HG03097 (cell line): ENCODE measurements around the gene OSBPL9.

Experiments
- ATAC-seq: cut with Tn5 transposase; IDR thresholded peaks from one replicate; pipeline ENCODE4 v1.9.1; 2021; ENCODE audit not compliant: unreplicated experiment, low FRiP score

The OSBPL9 gene

GRCh38 chr1:51616903-51617708, at the start of gene OSBPL9:
Gene OSBPL9 (plus strand): TSS chr1:51617092. CDS start chr1:51617111, 19 bp downstream.
- no peak for ATAC-seq

- ATAC-seq = no peak
Observed at GRCh38 chr1:51567653-51568052, 49.2 kb upstream of the OSBPL9 start.

- ATAC-seq = no peak
Observed at GRCh38 chr1:51568231-51568935, 48.5 kb upstream of the OSBPL9 start.

GRCh38 chr1:51569284-51570062, 47.4 kb upstream of the OSBPL9 start:
- ATAC-seq = peak; percentile 78

DNA sequence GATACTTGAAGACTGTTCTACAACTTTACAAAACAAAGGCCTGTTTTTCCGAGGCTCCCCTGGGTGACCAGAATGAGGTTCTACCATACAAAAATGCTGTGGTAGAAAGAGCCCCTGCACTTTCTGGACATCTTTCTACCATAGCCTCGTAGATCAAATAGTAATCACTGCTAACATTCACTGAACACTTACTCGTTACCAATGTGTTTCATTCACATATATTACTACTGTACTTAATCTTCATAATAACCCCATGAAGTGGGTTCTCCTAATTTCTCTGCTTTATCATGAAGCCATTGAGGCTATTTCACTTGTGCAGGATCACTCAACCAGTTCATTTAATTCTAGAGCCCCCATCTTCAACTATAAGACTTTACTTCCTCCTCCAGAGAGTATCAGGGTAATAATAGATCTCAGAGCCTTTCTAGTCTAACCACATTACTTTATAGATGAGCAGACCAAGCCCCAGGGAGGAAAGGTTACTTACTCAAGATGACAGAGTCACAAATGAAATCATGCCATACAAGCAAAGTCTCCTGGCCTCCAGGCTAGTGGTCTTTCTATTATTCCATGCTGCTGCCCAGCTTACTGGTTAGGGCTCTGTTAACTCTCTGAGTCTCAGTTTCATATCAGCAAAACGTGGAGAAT, 46.7 kb upstream of the OSBPL9 start:
- ATAC-seq = no peak

DNA sequence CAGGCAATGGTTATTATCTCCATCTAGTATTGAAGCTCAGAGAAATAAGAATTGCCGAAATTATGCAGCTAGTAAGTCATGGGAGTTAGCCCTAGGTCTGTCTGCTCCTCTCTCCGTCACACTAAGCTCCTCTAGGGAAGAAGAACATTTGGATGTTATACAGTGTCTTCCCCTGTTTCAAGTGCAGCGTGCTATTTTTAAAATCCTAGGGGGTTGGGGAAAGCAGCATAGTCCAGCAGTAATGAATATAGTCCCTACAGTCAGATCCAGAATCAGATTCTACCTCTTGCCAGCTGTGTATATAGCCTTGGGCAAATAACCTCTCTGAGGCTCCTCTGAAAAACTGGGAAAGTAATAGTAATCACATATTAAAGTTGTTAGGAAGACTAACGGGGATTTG, 44.5 kb upstream of the OSBPL9 start:
- ATAC-seq = no peak

- ATAC-seq = no peak
Observed at GRCh38 chr1:51574796-51575195, 42.1 kb upstream of the OSBPL9 start.

- ATAC-seq = no peak
Observed at GRCh38 chr1:51575406-51576084, 41.3 kb upstream of the OSBPL9 start.

- ATAC-seq = no peak
Observed at GRCh38 chr1:51576085-51576444, 40.8 kb upstream of the OSBPL9 start.

DNA sequence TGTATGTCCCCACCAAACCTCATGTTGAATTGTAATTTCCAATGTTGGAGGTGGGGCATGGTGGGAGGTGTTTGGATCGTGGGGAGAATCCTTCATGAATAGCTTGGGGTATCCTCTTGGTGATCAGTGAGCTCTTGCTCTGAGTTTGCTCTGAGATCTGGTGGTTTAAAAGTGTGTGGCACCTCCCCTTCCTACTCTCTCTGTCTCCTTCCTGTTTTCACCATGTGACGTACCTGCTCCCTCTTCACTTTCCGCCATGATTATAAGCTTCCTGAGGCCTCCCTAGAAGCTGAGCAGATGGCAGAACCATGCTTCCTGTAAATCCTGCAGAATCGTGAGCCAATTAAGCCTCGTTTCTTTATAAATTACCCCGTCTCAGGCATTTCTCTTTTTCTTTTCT, 40.0 kb upstream of the OSBPL9 start:
- no peak for ATAC-seq

DNA sequence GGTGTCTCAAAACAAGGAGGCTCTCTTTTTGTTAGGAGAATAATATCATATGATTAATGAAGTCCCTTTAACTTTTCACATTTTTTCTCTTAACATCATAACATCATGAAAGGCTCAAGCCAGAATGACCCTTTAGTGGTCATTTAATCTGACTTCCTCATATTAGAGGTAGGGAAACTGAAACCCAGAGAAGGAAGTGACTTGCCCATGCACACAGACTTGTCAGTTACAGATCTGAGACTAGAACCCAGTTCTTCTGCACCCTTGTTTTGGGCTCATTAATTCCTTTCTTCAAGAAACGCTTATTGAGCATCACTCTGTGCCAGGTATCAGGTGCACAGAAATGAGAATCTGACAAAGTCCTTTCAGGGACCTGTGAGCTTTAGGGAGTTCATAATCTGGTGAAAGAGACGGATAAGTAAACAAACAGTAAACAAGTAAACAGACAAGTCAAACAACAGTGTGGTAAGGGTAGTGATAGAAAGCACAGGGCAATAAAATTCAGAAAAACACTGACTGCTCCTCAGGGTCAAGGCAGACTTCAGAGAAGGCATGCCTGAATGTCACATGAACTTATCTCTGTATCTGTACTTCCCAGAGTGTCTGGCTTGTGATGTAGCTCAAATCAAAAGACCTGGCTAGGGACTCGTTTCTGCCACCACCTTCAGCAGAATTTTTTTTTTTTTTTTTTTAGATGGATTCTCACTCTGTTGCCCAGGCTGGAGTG, 38.3 kb upstream of the OSBPL9 start:
- peak; percentile 66 for ATAC-seq

DNA sequence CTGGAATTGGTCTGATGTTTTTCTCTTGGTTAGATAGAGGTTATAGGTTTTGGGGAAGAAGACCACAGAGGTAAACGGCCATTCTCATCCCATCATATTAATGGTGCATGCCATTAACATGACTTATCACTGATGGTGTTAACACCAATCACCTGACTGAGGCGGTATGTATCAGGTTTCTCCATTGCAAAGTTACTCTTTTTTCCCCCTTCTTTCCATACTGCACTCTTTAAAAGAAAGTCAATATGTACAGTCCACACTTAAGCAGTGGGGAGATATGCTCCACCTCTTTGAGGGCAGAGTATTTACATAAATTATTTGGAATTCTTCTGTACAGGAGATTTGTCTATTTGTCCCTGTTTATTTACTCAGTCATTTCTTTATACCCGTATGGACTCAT, 35.7 kb upstream of the OSBPL9 start:
- ATAC-seq = no peak

DNA sequence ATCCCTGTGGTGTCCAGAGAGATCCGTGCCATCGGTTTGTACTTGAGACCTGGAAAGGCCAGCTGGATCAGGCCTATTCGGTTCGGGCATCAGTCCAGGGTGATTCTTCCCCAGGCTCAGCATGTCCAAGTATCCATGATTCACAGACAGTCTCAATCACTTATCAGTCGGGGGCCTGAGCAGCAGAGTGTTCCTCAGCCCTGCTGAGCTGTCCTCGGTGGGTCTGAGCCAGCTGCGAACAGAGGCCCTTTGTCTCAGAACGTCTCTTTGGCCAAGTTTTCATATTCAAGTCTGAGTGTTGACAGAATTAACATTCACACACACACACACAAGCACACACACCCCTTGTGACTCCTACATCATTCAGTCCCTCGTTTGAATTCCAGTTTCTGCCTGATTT, 33.4 kb upstream of the OSBPL9 start:
- ATAC-seq = no peak

GRCh38 chr1:51584021-51584420, 32.9 kb upstream of the OSBPL9 start:
- ATAC-seq = no peak

- ATAC-seq = no peak
Observed at GRCh38 chr1:51592711-51593110, 24.2 kb upstream of the OSBPL9 start.

GRCh38 chr1:51594716-51595115, 22.2 kb upstream of the OSBPL9 start:
- ATAC-seq = no peak

GRCh38 chr1:51600529-51600928, 16.4 kb upstream of the OSBPL9 start:
- ATAC-seq = no peak

DNA sequence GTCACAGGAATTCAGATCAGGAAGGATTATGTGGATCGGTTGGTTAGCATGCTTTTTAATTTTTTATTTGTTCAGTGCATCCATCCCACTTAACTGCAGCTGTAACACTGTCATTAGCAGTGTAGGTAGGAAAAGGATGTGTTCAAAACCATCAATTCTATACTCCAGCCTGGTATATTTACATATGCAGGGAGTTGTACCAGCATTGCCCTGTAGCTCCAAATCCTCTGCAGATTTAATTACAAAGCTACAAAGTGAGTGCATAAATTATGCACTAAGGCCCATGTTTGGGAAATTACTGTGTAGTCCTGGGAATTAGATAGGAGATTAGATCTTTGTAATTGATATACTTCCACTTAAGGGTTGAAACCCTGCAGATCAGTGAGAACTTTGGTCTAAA, 15.9 kb upstream of the OSBPL9 start:
- no peak for ATAC-seq

DNA sequence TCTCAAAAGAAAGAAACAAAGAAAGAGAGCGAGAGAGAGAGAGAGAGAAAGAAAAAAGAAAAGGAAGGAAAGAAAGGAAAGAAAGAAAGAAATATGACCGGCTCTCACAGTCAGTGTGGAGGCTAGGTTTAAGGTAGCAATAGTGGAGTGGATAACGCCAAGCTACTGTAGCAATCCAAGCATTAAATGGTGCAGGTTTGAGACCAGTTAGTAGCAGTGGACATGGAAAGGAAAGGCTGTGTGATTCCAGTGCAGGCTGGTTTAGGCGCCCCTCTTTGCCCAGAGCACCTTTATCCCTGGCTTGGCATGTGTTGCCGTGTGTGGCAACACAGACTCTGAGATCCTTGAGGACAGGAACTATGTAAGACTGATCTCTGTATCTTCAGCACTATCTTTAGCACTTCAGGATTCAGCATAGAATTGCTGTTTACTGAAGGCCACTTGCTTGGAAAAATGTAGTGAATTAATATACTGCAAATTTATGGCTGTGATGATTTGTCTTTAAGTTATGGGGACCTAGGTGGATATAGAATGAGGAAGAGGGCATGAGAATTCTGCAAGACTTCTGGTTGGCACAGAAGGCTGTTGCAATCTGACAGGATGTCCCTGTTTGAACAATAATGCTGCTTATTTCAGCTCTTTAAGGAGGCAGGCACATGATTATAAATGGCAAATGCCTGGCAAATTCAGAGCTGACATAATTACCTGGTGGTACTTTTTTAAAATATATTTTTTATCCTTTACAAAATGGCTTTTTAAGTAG, 10.8 kb upstream of the OSBPL9 start:
- no peak for ATAC-seq
